Measurements from ENCODE around the gene ACP6. TPM values are rescaled to one million over a fixed set of nuclear protein-coding genes. Genes with fewer than 3 reads are reported as not detected.

The ACP6 gene
- total and polyA plus RNA-seq, 2 of the 13 experiments (the other 11 are each of a cell fraction or from before 2014, with no cell fraction given): 18.1 to 33.7 TPM

GRCh38 chr1:147670319-147671001 is at the start of gene ACP6 (continued):
- TF ChIP-seq CHCHD3 (CRISPR knock-in tag; IDR thresholded peaks at IDR 0.05) (no peak), TCF7 (IDR thresholded peaks at IDR 0.05; ENCODE audit: low read depth) (0 out of 2 replicates have a peak, but pooled peaks have one; percentile 11), PHF8 (CRISPR knock-in tag; IDR thresholded peaks at IDR 0.05) (peak; percentile 76), ZNF335 (CRISPR knock-in tag; IDR thresholded peaks at IDR 0.05) (peak; percentile 94), GMEB2 (CRISPR knock-in tag; IDR thresholded peaks at IDR 0.05; ENCODE audit: low read depth) (0 out of 2 replicates have a peak, but pooled peaks have one; percentile 23), ZBTB40 (IDR thresholded peaks at IDR 0.05) (no peak), ZBTB40 (CRISPR knock-in tag; IDR thresholded peaks at IDR 0.05) (0 out of 2 replicates have a peak, but pooled peaks have one; percentile 29), ARID4A (CRISPR knock-in tag; IDR thresholded peaks at IDR 0.05; ENCODE audit: borderline replicate concordance) (peak; percentile 50; the same call in 1 of the 2 replicates), ZNF44 (CRISPR knock-in tag; IDR thresholded peaks at IDR 0.05) (peak; percentile 9; the same call in 1 of the 2 replicates), ELF1 (CRISPR knock-in tag; IDR thresholded peaks at IDR 0.05) (peak; percentile 71)
